ENCODE data around the gene SEMA6B.

Gene SEMA6B

DNA sequence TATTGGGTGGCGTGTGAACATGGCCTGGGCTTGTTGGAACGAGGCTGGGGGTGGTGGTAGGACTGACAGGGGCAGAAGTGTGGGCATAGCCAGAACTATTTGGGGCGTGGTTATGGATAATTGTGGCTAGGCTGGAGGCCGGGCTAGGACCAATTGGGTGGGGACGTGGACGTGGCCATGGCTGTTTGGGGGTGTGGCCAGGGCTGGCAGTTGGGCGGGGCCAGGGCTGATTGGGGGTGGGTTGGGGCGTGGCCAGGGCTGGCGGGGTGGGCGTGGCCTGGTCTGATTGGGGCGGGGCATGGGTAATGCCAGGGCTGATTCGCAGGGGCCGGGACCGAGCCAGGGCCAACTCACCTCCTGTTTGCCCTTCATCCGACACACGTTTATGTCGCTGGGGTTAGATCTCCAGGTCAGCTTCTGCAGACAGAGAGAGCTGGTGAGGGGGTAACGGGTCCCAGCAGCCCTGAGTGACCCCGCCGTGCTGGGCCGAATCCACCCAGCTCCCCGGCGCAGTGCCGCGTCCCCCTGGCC, 2.8 kb downstream of the SEMA6B start:
- Histone ChIP-seq H3K4me1 (ENCODE audit: control insufficient read depth in 1 of 2, insufficient read depth in 1 of 2, low read depth in 1 of 2, low read length in 1 of 2) (peaks cover 42 to 45% of the 10 kb centered on the region in 2 experiments), H3K4me3 (ENCODE audit: low read depth in 1 of 2, low read length in 1 of 2) (no peak overlapping the region), H3K27ac (no peak overlapping the region), H3K9me3 (no peaks in the 10 kb centered on the region), H3K27me3 (no peaks in the 10 kb centered on the region), H3K36me3 (no peaks in the 10 kb centered on the region)
- TF ChIP-seq, protein P1, sequence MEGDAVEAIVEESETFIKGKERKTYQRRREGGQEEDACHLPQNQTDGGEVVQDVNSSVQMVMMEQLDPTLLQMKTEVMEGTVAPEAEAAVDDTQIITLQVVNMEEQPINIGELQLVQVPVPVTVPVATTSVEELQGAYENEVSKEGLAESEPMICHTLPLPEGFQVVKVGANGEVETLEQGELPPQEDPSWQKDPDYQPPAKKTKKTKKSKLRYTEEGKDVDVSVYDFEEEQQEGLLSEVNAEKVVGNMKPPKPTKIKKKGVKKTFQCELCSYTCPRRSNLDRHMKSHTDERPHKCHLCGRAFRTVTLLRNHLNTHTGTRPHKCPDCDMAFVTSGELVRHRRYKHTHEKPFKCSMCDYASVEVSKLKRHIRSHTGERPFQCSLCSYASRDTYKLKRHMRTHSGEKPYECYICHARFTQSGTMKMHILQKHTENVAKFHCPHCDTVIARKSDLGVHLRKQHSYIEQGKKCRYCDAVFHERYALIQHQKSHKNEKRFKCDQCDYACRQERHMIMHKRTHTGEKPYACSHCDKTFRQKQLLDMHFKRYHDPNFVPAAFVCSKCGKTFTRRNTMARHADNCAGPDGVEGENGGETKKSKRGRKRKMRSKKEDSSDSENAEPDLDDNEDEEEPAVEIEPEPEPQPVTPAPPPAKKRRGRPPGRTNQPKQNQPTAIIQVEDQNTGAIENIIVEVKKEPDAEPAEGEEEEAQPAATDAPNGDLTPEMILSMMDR (IDR thresholded peaks at IDR 0.05): no peak

DNA sequence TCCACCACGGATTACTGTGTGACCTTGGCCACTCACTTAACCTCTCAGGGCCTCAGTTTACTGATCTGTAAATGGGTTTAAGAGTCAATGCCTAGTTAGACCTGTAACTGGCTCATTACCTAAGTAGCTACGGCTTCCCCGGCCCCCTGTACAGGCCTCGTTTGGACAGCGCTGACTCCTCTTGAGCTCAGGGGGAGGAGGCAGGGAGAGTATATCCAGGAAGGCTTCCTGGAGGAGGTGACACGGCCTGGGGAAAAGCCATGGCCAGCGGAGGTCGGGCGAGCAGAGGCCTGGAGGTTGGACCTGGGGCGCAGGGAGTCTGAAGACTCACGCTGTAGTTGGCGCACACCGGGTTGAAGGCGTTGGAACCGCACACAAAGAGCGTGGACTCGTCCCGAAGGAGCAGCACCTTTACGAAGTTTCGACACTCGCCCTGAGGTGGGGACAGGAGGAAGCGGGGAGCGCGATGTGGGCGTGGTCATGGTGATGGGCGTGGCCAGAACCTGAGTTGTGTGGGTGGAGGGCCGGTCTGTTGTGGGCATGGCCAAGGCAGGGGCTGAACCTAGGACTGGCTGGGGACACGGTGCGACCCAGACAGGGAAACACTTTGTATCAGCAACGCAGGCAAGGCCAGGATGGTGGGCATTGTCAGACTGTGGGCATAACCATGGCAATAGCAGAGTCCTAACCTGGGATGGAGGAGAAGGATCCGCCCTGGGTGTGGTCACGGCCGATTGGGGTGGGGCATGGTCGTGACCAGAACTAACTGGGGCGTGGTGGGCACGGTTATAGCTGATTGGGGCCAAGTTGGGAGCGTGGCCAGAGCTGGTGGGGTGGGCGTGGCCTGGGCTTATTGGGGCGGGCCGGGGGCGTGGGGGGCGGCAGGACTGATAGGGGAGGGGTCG, 3.6 kb downstream of the SEMA6B start:
- TF ChIP-seq, protein P1 (IDR thresholded peaks at IDR 0.05): no peak
- H3K4me1 ChIP-seq (ENCODE audit: control insufficient read depth in 1 of 2, insufficient read depth in 1 of 2, low read depth in 1 of 2, low read length in 1 of 2): peaks cover 34 to 37% of the 10 kb centered on the region in 2 experiments

DNA sequence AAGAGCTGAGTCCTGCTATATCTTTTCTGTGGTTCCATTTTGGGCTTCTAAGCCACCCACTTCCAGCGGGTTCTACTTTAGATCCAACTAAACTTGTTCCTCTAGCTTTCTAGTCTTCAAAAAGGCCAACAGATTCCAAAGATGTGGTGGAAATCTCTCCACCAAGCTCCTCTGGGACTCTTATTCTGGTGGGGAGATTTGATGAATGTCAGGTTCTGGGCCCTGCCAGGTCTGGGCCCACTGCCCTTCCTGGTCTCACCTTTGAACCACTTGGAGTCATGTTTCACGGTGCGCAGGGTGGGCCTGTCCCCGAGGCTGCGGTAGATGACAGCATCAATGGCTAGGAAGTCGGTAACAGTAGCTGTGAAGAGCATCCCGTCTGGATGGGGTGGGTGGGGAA, 4.8 kb downstream of the SEMA6B start:
- TF ChIP-seq, protein P1 (IDR thresholded peaks at IDR 0.05): no peak
- Histone ChIP-seq H3K4me3 (ENCODE audit: low read depth in 1 of 2, low read length in 1 of 2) (no peak overlapping the region), H3K27me3 (no peaks in the 10 kb centered on the region), H3K9me3 (no peaks in the 10 kb centered on the region), H3K4me1 (ENCODE audit: control insufficient read depth in 1 of 2, insufficient read depth in 1 of 2, low read depth in 1 of 2, low read length in 1 of 2) (peaks cover 22 to 25% of the 10 kb centered on the region in 2 experiments), H3K36me3 (no peaks in the 10 kb centered on the region), H3K27ac (no peak overlapping the region)

More for the DNA sequence above, 3.6 kb downstream of the SEMA6B start:
- Histone ChIP-seq H3K9me3 (no peaks in the 10 kb centered on the region), H3K27ac (no peak overlapping the region), H3K36me3 (no peaks in the 10 kb centered on the region), H3K27me3 (no peaks in the 10 kb centered on the region), H3K4me3 (ENCODE audit: low read depth in 1 of 2, low read length in 1 of 2) (no peak overlapping the region)

- no peaks in the 10 kb centered on the region for H3K36me3 ChIP-seq
- H3K27ac ChIP-seq: no peak overlapping the region
- no peaks in the 10 kb centered on the region for H3K9me3 ChIP-seq
- H3K4me1 ChIP-seq (ENCODE audit: control insufficient read depth in 1 of 2, insufficient read depth in 1 of 2, low read depth in 1 of 2, low read length in 1 of 2): peaks cover 14 to 20% of the 10 kb centered on the region in 2 experiments
- TF ChIP-seq, protein P1 (IDR thresholded peaks at IDR 0.05): no peak
- no peak overlapping the region for H3K4me3 ChIP-seq (ENCODE audit: low read depth in 1 of 2, low read length in 1 of 2)
- H3K27me3 ChIP-seq: no peaks in the 10 kb centered on the region
These were observed 5.7 kb downstream of the SEMA6B start for GRCh38 chr19:4553775-4554174.

DNA sequence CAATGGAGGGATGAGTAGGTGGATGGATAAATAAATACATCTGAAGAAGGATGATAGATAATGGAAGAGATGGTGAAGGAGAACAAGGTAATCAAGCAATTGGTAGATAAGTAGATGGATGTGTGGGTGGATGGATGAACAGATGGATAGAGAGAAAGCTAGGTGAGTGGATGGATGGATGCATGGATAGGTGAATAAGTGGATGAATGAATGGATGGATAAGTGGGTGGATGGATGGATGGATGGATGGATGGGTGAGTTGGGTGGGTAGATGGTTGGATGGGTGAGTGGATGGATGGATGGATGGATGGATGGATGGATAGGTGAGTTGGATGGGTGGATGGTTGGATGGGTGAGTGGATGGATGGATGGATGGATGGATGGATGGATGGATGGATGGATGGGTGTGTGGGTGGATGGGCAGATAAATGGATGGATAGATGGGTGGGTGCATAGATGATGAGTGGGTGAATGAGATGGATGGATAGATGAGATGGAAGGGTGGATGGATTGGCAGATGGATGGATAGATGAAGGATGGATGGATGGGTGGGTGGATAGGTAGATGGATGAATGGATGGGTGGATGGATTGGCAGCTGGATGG, 6.3 kb downstream of the SEMA6B start:
- no peaks in the 10 kb centered on the region for H3K36me3 ChIP-seq
- no peak overlapping the region for H3K27ac ChIP-seq

More for the DNA sequence above, 6.3 kb downstream of the SEMA6B start:
- H3K4me3 ChIP-seq (ENCODE audit: low read depth in 1 of 2, low read length in 1 of 2): no peak overlapping the region
- H3K27me3 ChIP-seq: no peaks in the 10 kb centered on the region
- H3K4me1 ChIP-seq (ENCODE audit: control insufficient read depth in 1 of 2, insufficient read depth in 1 of 2, low read depth in 1 of 2, low read length in 1 of 2): peaks cover 14 to 20% of the 10 kb centered on the region in 2 experiments
- TF ChIP-seq, protein P1 (IDR thresholded peaks at IDR 0.05): no peak
- no peaks in the 10 kb centered on the region for H3K9me3 ChIP-seq
